Stimulated activated CD4-positive, alpha-beta T cell treated with anti-CD3 and anti-CD28 coated beads, Interleukin-1b, Interleukin-23, amount 100 ng/mL, for 48 hours (primary cell): Measurements from ENCODE around the gene WDR45.

Experiments
- DNase-seq: peaks from one replicate; pipeline ENCODE4 v3.0.0-alpha.2; 2020

Gene WDR45

GRCh38 chrX:49073601-49074575 lies 5.8 kb downstream of the WDR45 start, which contains the start of gene PRAF2:
PRAF2 (minus strand) TSS chrX:49074002; CDS start chrX:49073987, 15 bp downstream.
- DNase-seq = peak; percentile 92

GRCh38 chrX:49072712-49073095 lies 7.0 kb downstream of the WDR45 start:
- DNase-seq = no peak

GRCh38 chrX:49071877-49072711 lies 7.6 kb downstream of the WDR45 start:
- DNase-seq = no peak

- no peak for DNase-seq
Observed at GRCh38 chrX:49070988-49071387, 8.7 kb downstream of the WDR45 start.

- DNase-seq = no peak
Observed at GRCh38 chrX:49069038-49069437, 10.6 kb downstream of the WDR45 start.

DNA sequence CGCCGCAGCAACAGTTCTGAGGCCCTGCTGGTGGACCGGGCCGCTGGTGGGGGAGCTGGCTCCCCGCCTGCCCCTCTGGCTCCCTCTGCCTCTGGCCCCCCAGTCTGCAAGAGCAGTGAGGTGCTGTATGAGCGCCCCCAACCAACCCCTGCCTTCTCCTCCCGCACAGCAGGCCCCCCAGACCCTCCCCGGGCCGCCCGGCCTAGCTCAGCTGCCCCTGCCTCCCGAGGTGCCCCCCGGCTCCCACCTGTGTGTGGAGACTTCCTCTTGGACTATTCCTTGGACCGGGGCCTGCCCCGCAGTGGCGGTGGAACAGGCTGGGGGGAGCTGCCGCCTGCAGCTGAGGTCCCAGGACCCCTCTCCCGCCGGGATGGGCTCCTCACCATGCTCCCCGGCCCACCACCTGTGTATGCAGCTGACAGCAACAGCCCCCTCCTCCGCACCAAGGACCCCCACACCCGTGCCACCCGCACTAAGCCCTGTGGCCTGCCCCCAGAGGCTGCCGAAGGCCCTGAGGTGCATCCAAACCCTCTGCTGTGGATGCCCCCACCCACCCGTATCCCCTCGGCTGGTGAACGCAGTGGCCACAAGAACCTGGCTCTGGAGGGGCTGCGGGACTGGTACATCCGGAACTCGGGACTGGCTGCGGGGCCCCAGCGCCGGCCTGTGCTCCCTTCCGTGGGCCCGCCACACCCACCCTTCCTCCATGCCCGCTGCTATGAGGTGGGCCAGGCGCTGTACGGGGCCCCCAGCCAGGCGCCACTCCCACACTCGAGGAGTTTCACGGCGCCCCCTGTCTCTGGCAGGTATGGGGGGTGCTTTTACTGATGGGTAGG lies 12.2 kb downstream of the WDR45 start:
- DNase-seq = no peak

DNA sequence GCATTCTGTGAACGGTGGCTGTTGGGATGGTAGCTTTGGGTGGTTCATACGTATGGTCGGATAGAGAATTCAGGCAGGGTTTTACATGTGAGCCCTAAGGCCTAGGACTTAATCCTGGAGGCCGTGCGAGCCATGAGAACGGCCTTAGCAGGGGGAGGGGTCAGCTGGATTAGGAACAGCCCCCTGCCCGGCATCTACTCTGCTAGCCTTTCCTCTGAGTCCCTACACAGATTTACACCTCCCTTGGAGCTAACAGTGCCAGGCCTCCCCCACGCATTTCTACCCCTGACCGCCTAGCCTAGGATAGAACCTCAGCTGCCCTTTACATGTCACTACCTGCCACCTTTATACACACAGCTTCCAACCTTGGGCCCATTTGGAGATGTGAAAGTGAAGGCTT lies 13.0 kb downstream of the WDR45 start:
- DNase-seq = no peak

- no peak for DNase-seq
Observed at GRCh38 chrX:49066278-49066677, 13.4 kb downstream of the WDR45 start.

GRCh38 chrX:49064735-49065134 lies 15.0 kb downstream of the WDR45 start:
- no peak for DNase-seq

DNA sequence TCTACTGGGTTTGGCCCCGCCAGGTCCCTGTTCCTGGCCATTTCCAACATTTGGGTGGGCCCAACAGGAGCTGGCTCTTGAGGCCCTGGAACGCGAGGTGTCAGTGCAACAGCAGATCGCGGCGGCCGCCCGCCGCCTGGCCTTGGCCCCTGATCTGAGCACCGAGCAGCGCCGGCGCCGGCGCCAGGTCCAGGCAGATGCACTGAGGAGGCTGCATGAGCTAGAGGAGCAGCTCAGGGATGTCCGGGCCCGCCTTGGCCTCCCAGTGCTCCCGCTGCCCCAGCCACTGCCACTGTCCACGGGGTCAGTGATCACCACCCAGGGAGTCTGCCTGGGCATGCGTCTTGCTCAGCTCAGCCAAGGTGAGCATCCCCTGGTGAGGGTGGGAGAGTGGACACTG lies 15.4 kb downstream of the WDR45 start:
- no peak for DNase-seq

DNA sequence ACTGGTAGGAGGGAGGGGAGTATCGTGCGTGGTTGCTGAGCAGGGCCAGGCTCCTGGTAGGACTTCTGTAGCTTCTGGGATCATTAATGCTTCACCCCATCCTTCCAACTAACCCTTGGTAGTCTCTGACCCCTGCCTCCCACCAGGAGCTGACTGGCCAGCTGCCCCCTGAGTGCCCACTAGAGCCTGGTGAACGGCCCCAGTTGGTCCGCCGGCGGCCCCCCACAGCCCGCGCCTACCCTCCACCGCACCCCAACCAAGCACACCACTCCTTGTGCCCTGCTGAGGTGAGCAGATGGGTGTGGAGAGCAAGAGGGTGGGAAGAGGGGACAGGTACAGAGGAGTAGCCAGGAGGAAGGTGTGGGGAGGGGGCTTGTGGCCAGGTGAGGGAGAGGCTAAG lies 16.0 kb downstream of the WDR45 start:
- DNase-seq = no peak

GRCh38 chrX:49061916-49062315 lies 17.8 kb downstream of the WDR45 start:
- DNase-seq = no peak

DNA sequence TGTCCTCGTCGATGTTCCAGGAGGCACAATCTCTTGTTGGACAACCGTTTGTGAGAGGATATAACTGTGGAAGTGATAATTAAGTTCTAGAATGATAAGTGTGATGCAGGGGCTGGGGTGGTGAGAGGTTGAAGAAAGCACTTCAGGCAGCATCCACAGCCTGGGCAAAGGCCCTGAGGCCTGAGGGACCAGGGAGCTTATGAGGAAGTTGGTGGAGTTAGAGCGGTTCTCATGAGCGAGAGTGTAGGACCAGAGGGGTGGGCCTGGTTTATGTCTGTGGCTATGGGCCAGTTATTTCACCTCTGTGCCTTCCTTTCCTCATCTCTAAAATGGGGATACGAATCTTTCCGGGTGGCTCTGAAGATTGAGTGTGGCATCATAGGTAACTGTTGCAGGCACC lies 18.2 kb downstream of the WDR45 start:
- no peak for DNase-seq

DNA sequence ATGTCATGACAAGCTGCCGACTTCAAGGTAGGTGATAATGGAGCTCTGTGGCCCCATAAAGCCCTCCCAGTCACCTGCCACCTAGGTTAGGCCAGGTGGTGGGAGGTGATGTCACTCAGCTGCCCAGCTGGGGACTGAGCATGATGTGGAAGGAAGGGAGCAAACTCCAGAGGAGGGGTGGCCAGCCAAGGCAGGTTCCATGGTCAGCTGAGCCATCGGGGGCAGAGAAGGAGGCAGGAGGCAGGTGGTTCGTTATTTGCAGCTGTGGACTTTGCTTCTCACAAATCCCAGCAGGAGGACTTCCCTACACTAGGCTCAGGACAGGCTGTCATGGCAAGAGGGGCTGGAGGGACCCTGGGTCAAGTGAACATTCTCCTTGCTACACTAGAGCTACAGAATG lies 18.8 kb downstream of the WDR45 start:
- DNase-seq = no peak

DNA sequence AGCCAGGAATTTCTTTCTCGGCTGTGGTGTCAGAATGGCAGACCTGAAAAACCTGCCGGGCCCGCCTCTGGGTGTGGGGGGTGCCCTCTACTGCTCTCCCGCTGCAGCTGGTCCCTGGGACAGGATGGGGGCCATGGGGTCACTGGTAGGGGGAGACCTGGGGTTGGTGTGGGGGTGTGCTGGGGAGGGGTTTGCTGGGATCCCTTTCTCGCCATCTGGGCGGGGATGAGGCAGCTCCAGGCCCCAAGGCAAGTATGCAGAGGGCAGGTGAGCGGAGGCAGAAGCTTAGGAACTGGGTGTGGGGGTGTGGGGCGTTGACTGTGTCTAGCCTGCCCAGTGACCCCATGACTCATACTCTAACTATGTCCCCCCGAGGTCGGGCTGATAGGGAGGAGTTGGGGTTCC lies 20.0 kb downstream of the WDR45 start:
- DNase-seq = no peak

DNA sequence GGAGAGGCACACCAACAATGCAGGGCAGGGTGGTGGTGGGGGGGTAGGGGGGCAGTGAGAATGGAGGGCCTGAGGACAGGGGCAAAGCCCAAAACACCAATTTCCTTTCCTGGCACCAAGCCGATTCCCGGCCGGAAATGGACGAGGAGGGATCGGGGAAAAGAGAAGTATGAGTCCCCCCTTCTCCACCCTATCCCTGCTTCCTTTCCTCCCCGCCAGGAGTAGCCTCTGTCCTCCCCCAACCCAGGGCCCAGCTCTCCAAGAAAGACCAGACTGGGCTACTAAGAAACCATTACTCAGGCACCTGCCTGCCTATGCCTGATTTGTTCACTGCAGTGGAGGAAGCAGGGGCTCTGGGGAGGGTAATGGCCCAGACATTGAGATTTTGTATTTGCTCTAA lies 20.5 kb downstream of the WDR45 start:
- no peak for DNase-seq

DNA sequence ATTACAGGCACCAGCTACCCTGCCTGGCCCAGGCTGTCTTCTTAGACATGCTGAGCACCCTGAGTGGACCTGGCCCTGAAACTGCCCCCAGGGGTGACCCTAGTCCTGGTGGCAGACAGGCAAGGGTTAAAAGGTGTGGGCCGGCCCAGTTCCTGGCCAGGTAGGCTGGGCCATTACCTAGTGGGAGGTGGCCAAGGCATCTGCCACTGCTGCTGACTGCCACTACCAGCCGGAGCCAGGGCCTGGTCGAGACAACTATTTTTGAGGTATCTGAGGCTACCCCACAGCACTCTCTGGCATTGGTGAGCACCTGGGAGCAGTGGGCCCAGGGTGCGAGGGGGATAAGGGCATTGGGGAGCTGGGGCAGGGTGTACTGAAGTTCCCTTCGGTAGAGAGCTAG lies 20.9 kb downstream of the WDR45 start, which contains the start of gene CCDC120:
Gene CCDC120 (plus strand): TSS at position 206 of the 400 bp plus-strand sequence. CDS start 3,043 bp downstream, outside the sequence.
- DNase-seq = no peak

DNA sequence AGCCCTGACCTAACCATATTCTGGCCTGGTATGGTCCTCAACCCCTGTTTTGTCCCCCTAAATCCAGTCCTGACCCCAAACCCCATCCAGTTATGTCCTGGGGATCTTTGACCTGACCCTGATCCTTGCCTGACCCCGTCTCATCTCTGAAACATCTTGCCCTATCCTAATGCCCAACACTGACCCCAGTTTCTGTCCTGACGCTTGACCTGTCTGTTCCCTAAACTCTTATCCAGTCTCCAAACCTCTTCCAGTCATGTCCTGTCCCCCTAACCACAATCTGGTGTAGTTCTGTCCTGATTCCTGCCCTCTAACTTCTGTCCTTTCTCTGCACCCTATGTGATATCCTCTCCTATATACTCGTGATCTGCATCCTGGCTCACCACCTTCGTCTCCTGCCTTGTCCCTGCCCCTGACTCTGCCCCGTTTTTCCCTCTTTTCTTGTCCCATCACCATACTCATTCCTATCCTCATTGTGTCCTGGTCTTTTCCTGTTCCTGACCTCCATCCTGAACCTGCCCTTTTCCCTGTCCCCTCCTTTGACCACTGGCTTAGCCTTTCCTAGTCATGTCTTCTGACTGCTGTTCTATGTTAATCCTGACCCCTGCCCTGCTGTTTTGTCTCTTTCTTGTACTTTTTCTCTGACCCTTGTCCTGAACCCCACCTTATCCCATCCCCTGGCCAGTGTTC lies 25.5 kb downstream of the WDR45 start:
- DNase-seq = no peak

DNA sequence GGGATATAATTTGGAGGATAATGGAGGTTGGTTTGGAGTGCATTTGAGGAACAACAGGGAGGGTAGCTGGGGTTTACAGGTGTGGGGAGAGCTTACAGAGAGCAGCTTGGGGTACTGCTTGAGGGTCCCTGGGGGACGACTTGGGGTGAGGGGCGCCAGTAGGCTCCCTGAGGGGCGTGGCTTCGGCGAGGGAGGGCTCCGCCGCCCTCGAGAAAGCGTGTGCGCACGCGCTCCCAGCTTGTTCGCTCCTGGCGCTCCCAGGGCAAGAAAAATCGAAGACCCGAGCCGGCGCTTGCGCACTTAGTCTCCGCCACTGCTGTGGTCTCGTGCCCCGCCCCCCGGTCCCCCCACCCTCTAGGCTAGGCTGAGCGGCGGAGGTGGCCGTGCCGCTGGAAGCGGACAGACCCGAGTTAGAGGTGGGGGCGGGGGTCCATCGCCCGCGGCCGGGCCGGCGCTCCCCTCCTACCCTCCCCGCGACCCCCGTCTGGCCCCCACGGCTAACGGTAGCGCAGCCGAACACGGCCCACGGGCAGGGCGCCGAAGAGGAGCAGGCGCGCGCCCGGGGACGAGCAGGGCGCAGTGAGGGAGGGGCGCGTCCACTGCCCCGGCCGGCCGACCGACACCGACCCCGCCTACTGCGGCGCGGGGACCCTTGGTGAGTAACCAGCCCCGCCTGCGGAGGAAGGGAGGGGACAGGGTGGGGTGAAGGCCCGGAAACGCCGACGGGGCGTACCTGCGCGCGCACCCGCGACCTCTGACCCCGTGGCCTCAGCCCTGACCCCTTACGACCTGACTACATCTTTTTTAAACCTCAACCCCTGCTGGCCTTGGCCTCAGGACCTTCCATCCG lies 26.2 kb downstream of the WDR45 start:
- peak; percentile 66 for DNase-seq

DNA sequence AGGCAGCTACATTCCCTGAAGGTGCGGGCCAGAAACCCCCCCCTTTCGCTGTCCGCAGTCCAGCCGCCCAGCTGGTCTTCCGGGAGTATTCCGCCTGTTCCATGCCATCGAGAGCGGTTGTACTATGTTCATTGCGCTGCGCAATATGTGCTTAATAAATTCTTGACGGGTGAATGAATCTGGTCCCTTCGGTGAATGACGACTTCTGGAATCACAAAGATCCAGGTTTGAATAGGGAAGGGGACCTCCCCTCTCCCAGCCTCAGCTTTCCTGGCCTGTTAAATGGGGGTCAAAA lies 35.8 kb downstream of the WDR45 start:
- DNase-seq = no peak
